ENCODE measurements around the gene MRRF.

Gene MRRF

DNA sequence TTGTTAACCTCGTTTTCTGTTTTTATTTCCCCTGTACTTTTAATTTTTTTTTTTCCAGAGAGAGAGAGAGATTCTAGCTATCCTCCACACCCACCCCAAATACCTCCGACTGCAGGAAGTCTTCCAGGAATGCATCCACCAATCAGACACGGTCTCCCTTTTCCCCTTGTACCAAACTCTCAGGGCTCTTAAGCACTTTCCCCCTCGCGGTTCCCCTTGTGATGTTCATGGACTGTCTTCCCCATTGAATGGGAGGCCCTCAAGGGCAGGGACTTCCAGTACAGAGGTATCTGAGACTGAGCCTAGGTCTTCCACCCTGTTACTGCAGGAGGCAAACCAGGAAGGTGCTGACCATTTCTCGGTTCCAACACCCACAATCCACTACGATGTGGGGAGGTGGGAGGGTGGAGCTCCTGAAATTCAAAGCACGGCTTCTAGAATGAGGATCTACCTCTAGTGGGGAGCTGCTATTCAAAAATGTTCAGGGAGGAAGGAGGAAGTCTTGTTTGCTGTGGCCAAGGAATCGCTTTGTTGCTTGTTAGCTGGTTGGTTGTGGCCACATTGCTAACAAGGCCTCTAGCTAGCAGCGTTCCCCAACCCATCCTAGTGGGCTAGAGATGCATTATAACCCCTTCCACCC lies 68.6 kb downstream of the MRRF start:
- no peak for DNase-seq

DNA sequence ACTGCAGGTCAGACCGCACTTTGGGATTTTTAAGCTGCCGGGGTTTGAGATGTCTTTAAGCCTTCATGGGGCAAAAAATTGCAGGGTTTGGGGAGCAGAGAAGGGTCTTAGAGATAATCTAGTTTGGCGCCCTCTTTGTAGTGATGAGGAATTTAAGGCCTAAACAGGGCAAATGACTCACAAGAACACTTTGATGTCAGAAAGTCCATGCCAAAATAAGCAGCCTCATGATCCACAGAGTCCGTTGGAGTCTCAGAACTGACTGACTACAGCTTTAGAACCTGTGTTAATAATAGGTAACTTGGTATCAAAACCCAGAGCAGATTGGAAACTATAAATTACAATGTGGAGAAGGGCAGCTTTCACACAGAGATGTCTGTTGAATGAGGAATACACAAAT lies 70.2 kb downstream of the MRRF start:
- DNase-seq, result no peak

DNA sequence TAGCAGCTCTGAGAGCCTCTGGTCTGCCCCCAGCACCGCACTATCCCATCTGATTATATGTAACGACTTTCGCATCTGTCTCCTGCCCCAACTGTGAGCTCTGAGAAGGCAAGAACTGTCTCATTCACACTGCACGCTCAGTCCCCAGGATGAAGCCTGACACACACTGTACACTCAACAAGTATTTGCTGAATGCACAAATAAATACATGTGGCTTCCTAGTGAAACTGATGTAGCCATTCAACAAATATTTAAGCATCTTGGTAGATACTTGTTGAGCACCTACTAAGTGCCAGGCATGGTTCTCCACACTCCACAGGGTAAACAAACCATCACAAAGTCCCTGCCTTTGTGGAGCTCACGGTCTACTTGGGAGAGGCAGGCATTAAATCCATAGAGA lies 71.5 kb downstream of the MRRF start:
- DNase-seq, result no peak

DNA sequence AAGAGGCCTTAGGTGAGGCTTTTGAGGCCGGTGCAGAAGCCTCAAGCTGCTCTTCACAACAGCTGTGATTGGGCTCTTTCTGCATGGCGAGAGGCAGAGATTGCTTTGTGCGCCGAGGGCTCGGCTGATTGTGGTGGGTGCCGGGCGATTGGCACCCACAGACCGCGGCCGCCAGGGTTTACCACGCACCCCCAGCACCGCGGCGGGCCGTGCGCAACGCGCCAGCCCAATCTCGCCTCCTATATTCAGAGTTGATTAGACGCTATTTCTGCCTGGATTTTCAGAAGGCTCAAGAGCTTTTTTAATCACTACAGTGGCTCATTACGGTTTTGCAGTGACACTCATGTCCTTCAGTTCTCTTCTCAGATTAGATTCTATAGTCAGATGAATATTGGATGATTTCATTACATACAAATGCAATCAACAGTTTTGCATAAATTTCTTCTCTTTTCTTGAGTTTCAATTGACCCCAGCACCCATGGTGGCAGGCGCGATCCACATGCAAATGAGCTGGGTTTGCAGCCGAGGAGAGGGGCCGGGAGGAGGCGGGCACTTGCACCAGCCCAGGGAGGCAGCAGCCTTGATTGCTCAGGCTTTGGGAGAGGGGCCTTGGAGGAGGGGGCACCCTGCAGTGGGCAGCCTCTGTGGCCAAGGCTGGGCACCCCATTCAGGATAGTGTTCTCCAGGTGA lies 72.3 kb downstream of the MRRF start:
- no peak for DNase-seq

DNA sequence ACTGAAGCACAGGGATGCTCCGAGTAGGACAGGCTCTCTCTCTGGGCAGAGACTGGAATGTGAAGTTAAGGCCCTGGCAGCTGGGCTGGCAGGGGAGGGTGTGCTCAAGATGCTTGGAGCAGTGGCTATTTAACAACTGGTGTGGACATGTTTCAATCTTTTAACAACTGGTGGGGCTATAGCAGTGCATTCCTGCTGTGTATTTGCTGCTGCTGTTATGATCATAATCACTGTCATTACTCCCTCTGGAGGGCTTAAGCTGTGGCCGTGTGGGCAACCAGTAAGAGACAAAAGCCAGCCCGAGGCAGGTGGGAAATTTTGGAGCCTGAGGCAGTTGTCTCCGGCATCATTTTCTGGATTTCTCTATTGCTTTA lies 72.9 kb downstream of the MRRF start:
- DNase-seq, result no peak

DNA sequence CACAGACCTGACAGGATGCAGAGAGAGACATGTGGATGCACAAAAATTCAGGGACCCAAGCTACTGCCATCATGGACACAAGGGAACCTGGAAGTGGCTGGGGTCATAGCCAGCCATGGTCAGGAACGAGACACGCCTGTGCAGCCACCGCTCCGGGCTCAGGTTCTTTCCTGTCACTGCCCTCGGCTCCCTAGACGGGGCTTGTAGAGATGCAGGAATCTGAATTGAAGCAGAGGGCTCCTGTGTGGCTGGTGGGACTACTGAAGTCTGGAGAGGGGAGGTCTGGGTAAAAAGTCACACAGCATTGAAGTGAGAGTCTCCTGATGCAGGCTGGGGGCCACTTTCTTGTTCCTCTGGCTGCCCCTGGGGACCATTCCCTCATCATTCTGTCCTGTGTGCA lies 73.9 kb downstream of the MRRF start:
- no peak for DNase-seq

DNA sequence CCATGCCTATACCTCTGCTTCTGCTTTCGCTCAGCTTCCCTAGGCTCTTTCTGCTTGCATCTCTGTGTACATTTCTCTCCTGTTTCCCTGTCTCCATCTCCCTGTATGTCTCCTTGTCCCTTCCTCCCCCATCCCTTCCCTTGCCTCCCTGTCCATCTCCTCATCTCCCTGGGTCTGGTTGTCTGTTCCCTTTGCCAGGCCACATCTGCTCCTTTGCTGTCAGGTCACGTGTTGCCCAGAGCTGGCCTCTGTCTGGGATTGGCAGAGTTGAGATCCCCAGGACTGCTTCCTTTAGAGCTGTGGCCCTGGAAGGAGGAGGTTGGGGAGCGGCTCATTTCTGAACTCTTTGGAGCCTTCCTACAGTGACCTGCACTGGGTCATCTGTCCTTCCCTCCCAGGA lies 74.3 kb downstream of the MRRF start:
- no peak for DNase-seq

DNA sequence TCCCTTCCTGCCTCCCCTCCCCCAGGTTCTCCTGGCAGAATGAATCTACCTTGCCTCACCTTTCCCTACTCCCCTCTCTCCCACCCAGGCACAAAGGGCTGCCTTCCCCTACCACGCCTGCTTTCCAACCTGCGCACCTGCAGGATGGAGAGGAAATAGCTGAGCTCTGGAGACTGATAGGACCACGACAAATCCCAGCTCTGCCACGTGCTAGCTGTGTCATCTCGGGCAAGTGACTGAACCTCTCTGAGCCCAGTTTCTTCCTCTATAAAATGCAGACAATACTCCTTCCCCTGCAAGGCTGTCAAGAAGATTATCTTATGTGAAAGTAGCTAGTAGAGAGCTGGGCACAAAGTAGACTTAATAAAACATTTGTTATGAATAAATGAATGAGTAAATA lies 74.9 kb downstream of the MRRF start:
- DNase-seq, result no peak

DNA sequence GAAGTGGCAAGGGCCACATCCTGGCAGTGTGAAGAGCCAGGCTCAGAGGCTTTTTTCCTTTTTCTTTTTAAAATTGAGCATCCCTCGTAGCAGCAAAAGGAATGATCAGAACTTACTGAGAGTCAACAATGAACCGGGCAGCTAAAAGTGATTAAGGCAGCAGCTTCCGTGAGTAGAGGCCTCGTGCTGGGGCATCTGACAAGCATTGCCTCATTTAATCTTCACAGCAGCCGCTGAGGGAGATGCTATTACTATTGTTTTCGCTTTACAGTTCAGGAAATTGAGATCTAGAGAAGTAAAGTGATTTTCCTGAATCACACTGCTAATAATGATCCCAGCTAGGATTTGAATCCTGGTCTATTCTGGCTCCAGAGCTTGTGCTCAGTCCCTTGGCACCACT lies 75.5 kb downstream of the MRRF start:
- DNase-seq, result no peak

DNA sequence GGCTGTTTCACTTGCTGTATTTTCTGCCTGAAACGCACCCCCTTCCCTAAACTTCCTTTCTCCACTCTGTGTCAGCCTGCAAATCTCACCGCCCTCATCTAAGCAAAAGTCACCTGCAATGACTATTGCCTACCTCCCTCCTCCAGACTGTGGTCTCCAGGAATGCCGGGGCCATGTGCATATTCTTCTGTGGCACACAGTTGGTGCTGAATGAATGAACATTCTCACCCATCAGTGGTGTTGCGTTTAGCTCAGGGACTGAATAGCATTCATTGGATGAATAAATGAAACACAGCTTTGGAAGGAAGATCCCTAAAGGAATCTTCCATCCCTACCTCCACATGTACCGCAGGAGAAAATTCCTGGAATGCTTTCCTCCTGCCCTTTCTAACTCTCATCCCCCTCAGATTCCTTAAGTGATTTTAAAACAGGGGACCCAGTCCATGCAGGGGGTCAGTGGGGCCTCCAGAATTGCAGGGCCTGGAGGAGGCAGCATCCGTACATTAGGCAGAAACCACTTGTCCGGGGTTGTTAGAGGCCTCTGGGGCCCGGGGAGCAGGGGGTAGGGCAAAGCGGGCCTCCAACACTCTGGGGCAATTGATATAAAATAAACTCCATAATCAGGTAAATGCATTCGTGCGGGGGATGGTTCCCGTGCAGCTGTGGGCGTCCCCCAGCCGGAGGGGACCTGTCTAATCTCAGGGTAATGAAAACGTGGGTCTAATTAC lies 77.8 kb downstream of the MRRF start:
- no peak for DNase-seq

DNA sequence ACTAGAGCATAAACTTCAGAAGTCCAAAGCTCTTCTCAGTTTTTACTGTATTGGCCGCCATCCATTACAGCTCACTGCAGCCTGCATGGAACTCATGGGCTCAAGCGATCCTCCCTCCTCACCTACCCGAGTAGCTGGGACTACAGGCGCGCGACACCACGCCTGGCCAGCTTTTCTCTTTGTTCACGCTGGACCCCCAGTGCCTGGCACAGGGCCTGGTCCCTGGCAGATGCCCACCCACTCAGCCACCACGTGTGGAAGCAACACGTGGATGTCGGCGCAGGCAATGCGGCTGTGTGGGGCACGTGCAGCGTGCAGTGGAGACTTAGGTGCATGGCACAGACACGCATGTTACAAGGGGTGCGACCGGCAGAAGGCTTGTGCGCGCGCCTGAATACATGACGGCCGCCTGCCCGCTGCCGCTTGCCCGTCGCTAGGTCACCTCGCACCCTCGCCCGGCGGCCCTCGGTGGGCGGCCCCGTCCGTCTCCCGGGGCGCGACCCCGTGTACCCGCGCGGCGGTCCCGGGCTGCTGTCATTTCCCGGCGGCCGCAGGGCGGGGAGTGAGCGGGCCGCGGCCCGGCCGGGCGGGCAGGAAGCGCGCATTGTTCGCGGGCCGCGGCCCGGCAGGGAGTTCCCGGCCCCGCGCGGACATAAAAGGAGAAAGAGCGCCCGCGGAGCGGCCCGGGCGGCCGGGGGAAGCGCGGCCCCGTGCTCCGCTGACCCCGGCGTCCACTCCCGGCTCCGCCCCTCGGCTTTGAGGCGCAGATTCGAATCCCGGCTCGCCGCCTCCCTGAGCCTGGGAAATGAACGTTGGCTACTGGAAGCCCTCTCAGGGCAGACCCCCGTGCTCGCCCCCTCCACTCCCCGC lies 82.0 kb downstream of the MRRF start:
- peak; percentile 57 for DNase-seq

DNA sequence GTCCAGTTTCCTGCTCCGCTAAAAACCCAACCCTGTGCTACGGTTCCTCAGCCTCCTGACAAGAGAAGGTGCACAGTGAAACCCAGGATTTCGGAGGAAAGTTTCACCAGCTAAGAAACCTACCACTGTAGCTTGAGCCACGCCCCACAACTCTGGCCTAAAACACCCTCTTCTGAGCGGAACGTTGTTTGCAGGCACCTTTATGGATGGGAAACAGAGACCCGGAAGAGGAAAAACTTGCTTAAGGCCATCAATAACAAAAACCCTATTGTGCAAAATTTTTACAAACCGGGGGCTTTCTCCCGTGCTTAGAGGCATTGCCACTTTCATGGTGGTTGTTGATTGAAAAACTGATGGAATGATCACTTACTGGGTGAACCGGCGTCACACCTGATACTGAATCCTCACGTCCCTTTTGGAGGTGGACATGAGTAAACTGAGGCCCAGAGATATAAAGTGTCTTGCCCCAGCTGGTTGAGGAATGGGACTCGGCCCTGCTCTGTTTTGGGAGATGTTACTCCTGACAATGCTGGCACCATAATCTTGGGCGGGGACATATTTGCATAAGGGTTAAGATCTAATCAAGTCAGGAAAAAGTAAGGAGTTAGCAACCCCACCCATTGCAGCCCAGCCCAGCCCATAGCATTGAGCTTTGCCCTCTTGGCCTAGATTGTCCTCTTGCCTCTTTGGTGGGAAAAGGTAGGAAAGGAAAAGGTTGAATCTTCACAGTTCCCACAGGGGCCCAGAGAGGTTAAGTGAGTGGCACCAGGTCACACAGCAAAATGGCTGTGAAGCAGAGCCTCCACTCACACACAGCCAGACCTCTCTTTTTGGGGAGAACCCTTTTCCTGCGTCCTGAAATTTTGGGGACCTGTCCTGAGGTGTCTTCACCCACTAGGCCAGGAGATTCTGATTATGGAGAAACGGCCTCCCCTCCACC lies 82.9 kb downstream of the MRRF start:
- DNase-seq, result peak; percentile 57

DNA sequence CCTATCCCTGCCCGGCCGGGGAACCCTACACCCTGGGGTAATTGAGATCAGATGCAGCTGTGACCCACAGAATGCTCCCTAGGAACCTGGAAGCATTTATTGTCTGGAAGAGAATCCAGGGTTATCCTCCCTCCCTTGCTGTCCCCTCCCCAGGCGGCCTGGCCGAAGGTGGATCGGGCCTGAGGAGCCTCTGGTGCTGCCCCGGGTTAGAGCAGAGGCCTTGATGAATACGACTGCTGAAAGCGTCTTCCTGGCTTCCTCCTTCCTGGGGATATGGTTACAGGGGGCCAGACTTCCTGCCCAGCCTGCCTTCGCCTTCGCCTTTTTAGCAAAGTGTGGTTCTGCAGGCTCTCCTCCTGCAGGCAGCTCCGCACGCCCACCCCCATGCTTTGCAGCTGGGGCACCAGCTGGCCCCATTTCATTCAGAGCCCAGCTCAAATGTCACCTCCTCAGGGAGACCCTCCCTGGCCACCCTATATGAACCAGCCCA lies 83.7 kb downstream of the MRRF start:
- DNase-seq, result no peak

DNA sequence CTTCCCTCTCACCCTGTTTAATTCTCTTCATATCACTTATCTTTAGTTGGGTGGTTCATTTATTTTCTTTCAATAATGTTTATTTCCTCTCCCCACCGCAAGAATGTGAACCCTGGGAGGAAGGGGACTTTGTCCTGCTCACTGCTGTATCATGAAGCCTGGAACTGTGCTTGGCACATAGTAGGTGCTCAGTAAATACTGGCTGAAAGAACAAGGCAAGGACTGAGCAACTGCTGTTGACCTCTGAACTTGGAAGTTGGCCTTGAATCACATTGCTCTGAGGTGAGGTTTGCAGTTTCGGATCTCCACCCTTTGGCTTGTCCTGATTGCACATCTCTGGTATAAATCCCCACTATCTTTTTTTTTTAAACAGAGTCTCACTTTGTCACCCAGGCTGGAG lies 84.1 kb downstream of the MRRF start:
- DNase-seq, result no peak

DNA sequence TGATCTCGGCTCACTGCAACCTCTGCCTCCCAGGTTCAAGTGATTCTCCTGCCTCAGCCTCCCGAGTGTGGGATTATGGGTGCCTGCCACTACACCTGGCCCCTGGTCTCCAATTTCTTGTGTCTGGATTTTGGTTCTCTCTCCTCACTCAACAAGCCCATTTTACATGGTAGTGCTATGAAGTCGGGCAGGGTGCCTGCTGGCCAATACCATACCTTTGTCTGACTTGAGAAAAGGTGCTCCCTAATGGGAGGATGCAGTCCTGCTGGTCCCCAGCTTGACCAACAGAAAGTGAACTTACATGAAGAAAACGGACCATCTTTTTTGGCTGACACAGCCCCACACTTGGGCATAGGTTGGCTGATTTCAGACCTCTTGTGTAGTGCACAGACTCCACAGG lies 84.5 kb downstream of the MRRF start:
- no peak for DNase-seq

DNA sequence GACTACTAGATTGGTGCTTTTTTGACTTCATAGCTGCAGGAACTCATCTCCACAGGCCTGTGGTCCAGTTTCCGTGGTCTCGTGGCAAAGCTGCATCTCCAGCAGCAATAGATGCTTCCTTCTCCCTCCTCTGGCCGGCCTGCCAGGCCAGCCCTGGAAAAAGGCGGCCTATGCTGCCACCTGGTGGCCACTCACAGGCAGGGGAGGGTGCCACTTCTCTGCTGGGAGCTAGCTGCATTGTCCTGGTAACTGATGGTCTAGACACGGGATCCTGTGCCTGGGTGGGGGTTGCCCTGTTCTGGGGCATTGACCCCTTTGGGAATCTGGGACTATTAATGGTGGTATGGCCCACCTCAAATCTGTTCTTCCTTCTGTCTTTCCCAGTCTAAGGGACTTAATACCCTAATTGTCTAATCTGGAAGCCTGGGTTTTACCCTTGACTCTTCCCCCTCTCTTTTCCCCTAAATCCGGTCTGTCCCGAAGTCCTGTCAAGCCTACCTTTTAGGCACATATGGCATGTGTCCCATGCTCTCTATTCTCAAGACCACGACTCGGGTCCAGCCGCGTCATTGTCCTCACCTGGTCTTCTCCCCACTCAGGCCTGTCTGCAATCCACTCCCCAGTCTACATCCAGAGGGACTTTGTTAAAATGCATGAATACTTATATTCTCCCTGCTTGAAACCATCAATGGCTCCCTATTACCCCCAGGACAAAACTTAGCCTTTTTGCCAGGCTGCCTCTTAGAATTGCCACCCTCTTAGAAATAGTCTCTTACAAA lies 86.1 kb downstream of the MRRF start:
- peak; percentile 94 for DNase-seq

DNA sequence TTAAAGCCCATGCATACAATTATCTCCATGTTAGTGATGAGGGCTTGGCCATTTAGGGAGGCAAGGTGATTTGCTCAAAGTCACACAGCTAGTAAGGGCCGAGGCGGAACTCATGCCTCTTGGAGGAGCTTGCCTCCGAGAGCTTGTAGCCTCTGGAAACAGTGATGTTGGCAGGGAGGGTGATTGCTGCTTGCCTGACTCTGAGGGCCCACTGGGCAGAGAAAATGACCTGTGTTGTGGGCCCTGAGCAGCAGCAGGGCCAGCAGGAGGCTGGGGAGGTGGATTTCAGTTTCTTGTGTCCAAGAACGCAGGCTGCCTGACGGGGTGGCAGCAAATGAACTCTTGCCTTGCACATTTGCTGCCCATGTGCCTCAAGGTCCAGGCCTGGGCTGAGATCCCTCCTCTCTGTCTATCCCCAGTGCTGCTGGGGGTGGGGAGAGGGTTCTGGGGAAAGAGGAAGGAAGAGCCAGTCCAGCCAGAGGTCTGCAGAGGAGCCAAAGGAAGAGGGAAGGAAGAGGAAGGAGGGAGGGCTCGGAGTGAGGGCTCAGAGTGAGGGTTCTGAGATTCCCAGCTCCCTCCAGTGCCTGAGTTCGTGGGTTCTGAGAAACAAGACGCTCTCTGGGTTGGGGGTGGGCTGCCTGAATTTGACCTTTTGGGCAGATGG lies 90.0 kb downstream of the MRRF start:
- no peak for DNase-seq

DNA sequence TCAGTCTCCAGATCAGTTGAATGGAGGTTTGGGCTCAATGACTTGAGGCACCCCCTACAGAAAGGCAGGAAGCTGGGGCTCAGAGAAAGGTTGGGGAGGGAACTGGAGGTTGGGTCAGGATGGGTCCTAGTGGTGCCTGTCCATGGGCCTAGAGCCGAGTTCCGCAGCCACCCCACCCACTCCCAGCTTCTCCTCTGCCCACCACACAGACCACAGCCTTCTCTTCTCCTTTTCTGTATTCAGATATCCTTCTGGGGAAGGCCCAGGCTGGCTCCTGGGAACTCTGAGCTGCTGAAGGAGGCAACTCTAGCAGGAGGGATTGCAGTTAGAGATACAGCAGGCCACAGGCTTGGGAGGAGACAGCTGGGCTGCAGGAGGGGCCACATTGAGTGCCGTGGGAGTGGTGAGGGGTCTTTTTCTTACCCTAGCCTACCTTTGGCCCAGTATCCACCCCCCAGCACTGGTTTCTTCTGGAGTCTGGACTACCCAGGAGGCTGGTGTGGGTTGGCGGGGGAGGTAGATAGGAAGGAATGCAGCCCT lies 90.7 kb downstream of the MRRF start:
- DNase-seq, result no peak

DNA sequence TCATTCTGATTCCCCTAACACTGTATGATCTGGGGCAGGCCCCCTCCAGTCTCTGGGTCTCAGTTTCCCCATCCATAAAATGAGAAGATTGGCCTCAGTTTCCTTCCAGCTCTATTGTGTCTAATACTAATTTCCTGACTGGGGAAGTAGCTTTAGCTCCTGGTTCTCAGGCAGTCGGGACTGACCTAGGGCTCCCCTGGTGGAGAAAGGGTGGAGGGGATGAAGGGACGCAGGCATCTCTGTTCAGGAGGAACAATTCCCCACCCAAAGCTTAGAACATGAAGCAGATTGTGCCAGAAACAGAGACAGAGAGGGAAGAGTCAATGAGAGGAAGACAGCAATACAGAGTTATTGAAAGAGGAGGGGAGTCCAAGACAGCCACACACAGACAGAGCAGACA lies 91.9 kb downstream of the MRRF start:
- DNase-seq, result no peak

DNA sequence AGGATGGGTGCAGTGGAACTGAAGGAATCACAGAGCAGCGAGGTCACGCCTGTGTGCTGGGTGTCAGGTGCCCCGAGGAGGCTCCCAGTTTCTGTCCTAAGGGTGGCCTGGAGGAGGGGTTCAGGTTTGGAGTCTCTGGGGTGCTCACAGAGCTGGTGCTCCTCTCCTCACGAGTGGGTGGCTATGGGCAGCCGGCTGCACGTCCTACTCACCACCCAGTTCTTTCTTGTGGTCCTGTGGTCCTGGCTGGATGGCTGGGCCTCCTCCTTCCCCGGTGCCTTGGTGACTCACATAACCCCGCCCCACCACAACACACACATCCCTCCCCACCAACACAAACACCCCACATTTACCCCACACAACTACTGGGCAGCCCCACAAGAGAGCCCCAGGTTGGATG lies 96.2 kb downstream of the MRRF start:
- DNase-seq, result no peak

Measured in activated CD8-positive, alpha-beta memory T cell treated with anti-CD3 and anti-CD28 coated beads, Interleukin-2, amount 50 U/mL, for 48 hours (primary cell).